GM19372 (cell line): ENCODE measurements around the gene DAPK3.

Experiments used
- ATAC-seq: cut with Tn5 transposase; IDR thresholded peaks from one replicate; pipeline ENCODE4 v1.9.1; 2021; ENCODE audit warnings: mild to moderate bottlenecking, low read depth, moderate library complexity; ENCODE audit not compliant: unreplicated experiment

Gene DAPK3

DNA sequence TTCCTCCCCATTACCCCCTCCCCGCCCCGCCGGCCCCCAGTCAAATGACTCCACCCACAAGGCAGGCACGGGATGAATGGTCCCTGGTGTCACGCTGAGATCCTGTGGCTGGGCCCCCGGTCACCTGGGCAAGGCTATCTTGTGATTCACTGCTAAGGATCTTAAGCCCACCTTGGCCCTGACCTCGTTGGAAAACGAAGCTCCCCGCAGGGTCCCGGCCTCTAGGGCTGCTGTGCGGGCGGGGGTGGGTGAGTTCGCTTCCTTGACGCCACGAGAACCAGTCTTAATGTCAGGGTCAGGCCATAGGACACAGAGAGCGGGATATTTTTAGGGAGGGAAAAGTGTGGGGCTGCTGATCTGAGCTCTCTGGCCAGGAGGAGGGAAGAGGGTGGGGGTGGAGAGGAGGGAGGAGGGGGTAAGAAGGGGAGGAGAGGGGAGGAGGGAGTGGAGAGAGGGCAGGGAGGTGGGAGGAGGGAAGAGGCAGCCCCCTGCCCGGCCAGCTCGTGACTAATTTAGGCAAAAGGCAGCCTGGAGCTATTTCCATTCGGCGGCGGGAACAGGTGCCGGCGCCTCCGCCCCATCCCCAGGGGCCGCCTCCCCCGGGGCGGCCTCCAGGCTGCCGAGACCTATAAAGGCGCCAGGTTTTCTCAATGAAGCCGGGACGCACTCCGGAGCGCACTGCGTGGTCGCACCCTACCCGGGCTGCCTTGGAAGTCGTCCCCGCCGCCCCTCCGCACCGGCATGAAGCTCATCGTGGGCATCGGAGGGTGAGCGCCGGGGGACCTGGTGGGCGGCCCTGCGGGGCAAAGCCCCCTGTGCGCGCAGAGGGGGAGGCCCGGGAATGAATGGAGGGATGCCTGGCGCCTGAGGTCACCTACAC is 37.7 kb downstream of the DAPK3 start, which contains the start of gene NMRK2:
Gene NMRK2 (plus strand): TSS at position 139 of the 880 bp plus-strand sequence. CDS start 603 bp downstream, at position 742.
- ATAC-seq, result no peak

DNA sequence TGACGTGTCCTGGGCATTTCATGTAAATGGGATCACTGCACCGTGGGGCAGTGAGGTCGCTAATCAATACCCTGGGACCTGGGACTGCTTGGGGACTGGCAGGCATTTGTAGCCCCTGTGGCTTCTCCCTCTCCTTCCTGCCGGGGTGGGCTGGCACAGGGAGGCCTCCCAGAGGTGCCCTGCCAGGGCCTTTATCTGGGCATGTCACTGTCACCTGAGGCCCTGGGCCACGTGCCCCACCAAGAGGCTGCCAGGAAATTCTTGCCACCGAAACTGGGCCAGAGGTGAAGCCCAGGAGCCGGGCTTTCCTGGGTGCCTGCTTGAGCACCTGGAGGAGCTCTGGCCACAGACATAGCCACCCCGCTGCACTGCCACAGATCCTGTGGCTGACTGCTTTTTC is 39.9 kb downstream of the DAPK3 start:
- ATAC-seq, result no peak

DNA sequence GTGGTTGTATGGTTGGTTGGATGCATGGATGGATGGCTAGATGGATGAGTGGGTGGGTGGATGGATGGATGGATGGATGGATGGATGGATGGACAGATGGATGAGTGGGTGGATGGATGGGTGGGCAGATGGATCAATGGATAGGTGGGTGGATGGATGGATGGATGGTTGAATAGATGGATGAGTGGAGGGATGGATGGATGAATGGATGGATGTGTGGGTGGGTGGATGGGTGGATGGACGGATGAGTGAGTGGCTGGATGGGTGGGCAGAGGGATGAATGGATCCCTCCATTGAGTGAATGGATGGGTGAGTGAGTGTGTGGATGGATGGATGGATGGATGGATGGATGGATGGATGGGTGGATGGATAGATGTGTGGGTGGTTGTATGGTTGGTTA is 47.0 kb downstream of the DAPK3 start:
- no peak for ATAC-seq

DNA sequence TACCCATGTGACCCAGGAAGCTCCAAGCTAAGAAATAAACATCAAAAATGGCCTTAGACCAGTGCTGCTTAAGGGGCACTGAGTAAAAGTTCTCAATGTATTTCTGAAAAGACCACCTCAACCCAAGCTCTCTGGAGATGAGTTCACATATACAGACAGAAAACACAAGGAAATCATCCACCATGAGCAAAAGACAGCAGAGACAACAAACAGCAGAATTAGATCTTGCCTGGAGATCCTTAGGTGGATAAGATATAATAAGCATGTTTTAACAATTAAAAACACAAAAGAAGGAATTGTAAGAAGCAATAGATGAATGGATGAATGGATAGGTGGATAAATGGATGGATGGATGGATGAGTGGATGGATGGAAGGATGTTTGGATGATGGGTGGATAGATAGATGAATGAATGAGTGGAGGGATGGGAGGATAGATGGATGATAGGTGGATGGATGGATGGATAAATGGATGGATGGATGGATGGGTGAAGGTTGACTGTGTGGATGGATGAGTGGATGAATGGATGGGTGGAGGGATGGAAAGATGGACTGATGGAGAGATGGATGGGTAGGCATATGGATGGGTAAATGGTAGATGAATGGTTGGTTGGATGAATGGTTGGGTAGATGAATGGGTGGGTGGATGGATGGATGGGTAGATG is 47.7 kb downstream of the DAPK3 start:
- no peak for ATAC-seq

DNA sequence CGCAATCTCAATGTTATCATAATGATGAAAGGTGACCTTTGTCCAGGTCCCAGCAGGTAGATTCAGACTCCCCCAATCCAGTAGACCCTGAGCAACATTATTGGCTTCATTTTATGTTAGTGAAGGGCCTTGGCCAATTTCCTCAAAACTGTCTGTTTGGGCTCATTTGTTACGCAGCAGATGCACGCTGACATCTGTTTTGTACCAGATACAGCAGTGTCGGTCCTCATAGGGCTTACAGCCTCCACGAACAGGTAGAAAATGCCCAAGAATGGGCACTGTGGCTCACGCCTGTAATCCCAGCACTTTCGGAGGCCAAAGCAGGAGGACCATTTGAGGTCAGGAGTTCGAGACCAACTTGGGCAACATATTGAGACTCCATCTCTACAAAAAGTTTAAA is 51.1 kb downstream of the DAPK3 start:
- no peak for ATAC-seq

GRCh38 chr19:3916033-3916432 is 54.9 kb downstream of the DAPK3 start:
- no peak for ATAC-seq

DNA sequence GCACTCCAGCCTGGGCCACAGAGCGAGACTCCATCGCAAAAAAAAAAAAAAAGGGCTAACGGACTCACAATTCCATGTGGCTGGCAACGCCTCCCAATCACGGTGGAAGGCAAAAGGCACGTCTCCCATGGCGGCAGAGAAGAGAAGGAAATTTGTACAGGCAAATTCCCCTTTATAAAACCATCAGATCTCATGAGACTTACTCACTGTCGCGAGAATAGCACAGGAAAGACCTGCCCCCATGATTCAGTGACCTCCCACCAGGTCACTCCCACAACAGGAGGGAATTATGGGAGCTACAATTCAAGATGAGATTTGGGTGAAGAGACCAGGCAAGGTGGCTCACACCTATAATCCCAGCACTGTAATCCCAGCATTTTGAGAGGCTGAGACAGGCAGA is 56.7 kb downstream of the DAPK3 start:
- ATAC-seq, result no peak

DNA sequence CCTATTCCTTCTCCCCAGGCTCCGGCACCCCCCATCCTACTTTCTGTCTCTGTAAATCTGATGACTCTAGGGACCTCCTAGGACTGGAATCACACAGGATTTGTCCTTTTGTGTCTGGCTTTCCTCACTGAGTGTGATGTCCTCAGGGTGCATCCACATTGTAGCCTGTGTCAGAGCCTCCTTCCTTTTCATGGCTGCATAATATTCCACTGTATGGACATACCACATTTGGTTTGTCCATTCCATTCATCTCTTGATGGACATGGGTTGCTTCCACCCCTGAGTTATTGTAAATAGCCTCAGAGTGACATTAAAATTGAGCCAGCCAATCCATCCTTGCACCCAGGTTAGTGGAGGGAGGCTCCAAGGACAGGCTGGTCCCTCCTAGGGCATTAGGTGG is 60.8 kb downstream of the DAPK3 start:
- ATAC-seq, result no peak
